ENCODE measurements around the gene AGXT.

AGXT gene

DNA sequence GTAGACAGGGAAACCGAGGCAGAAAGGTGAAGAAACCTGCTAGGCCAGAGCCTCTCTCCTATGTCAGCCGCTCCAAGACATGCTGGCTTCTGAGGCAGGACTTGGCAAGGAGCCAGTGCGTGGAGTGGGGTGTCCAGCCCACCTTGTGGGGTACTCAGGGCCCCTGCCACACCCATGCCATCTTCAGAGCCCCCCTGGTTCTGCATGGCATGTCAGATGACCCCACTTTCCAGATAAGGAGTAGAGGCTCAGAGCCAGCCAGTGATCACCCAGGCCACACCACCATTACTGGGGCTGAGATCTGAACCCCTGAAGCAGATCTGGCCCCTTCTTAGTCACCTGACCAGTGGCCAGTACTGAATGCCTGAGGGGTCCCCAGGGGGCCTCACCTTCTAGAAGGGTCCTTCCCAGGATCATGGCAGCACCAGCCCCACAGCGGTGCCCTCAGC, 52.2 kb downstream of the AGXT start:
- H3K4me1 Mint-ChIP-seq (ENCODE audit: low read depth) = no peaks in the 10 kb centered on the region
- H3K27ac Mint-ChIP-seq = no peak overlapping the region
- no peaks in the 10 kb centered on the region for H3K36me3 Mint-ChIP-seq (ENCODE audit: low read depth)
- H3K9me3 Mint-ChIP-seq = no peaks in the 10 kb centered on the region
- no peak overlapping the region for H3K4me3 Mint-ChIP-seq
- H3K27me3 Mint-ChIP-seq (ENCODE audit: low read depth) = no peaks in the 10 kb centered on the region
- no peak for DNase-seq (ENCODE audit: low spot score)

DNA sequence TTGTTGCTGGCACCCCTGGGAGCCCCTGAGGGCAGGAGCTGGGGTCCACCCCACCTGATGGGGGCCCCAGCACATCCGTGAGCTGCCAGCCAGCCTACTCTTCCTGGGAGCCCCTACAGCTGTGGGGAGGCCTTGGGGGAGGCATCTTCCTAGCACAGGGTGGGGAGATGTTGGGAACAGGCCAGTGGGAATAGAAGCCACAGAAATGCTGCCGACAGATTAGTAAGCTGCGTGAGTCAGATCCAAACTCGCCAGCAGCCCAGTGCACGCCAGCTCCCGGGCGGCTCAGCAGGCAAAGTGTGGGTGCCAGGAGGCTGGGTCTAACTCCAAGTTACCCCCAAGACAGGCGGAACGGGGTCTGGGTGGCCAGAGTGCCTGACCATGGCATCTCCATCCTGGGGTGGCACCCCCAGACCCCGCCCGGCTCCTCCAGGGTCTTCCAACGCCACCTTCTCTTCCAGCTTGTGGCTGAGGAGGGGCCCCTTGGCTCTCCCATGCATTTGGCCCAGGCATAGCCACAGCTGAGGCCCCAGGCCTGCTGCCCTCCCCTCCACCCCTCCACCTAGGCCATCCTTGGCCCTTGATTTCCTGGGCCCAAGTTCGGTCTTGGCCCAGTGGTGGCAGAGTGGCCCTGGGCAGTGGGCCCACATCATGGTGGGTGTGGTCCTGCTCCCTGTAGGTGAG, 52.8 kb downstream of the AGXT start:
- H3K9me3 Mint-ChIP-seq = no peaks in the 10 kb centered on the region
- no peaks in the 10 kb centered on the region for H3K4me1 Mint-ChIP-seq (ENCODE audit: low read depth)
- H3K36me3 Mint-ChIP-seq (ENCODE audit: low read depth) = no peaks in the 10 kb centered on the region
- no peaks in the 10 kb centered on the region for H3K27me3 Mint-ChIP-seq (ENCODE audit: low read depth)
- no peak overlapping the region for H3K27ac Mint-ChIP-seq
- no peak overlapping the region for H3K4me3 Mint-ChIP-seq
- no peak for DNase-seq (ENCODE audit: low spot score)

DNA sequence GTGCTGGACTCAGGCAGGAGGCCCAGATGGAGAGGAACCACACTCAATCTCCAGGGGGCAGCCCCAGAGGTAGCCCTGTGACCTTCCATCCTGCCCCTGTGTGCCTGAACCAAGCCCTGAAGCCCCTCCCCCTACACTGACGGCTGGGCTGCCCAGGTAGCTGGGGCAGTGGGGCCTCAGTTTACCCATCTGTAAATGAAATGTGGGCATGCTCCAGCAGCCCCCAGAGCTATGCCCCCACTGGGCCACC, 53.3 kb downstream of the AGXT start:
- H3K27me3 Mint-ChIP-seq (ENCODE audit: low read depth) = no peaks in the 10 kb centered on the region
- H3K4me3 Mint-ChIP-seq = no peak overlapping the region
- H3K27ac Mint-ChIP-seq = no peak overlapping the region
- no peaks in the 10 kb centered on the region for H3K4me1 Mint-ChIP-seq (ENCODE audit: low read depth)
- H3K36me3 Mint-ChIP-seq (ENCODE audit: low read depth) = no peaks in the 10 kb centered on the region
- no peaks in the 10 kb centered on the region for H3K9me3 Mint-ChIP-seq
- DNase-seq (ENCODE audit: low spot score) = no peak

- Mint-ChIP-seq H3K9me3 (no peaks in the 10 kb centered on the region), H3K4me1 (ENCODE audit: low read depth) (peaks cover 2% of the 10 kb centered on the region), H3K36me3 (ENCODE audit: low read depth) (no peaks in the 10 kb centered on the region), H3K27me3 (ENCODE audit: low read depth) (no peaks in the 10 kb centered on the region), H3K4me3 (no peak overlapping the region), H3K27ac (no peak overlapping the region)
- no peak for DNase-seq (ENCODE audit: low spot score)
Measured at GRCh38 chr2:240922245-240922981, 53.8 kb downstream of the AGXT start.

DNA sequence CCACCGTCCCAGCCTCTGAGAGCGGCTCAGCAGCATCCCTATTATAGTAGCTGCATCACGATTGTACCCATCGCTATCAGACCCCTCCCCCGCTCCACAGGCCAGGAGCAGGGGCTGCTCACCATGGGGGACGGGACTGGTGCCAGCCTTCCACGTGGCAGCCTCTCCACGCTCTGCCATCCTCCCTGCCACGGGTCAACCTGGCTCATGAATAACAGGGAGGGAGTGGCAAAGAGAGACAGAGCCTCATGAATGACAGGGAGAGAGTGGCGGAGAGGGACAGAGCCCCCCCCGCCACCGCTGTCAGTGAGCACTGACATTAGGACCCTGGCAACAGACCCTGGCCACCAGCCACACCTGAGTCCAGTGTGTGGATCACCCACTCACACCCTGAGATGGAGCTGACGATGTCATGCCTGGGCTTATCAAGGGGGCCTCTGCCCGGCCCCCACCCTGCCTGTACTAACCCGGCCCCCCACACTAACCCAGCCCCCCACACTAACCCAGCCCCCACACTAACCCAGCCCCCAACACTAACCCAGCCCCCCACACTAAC, 54.4 kb downstream of the AGXT start:
- DNase-seq (ENCODE audit: low spot score) = no peak
- Mint-ChIP-seq H3K4me1 (ENCODE audit: low read depth) (peaks cover 2% of the 10 kb centered on the region), H3K9me3 (no peaks in the 10 kb centered on the region), H3K4me3 (no peak overlapping the region), H3K27me3 (ENCODE audit: low read depth) (no peaks in the 10 kb centered on the region), H3K36me3 (ENCODE audit: low read depth) (no peaks in the 10 kb centered on the region), H3K27ac (no peak overlapping the region)

- DNase-seq (ENCODE audit: low spot score) = no peak
- Mint-ChIP-seq H3K9me3 (no peaks in the 10 kb centered on the region), H3K4me3 (no peak overlapping the region)
Measured at GRCh38 chr2:240925191-240925567, 56.6 kb downstream of the AGXT start.

GRCh38 chr2:240925568-240926515, 57.2 kb downstream of the AGXT start:
- Mint-ChIP-seq H3K27ac (no peak overlapping the region), H3K4me3 (no peak overlapping the region), H3K9me3 (no peaks in the 10 kb centered on the region), H3K27me3 (ENCODE audit: low read depth) (no peaks in the 10 kb centered on the region), H3K36me3 (ENCODE audit: low read depth) (no peaks in the 10 kb centered on the region), H3K4me1 (ENCODE audit: low read depth) (peaks cover 2% of the 10 kb centered on the region)
- no peak for DNase-seq (ENCODE audit: low spot score)

More at GRCh38 chr2:240925191-240925567, 56.6 kb downstream of the AGXT start:
- no peaks in the 10 kb centered on the region for H3K27me3 Mint-ChIP-seq (ENCODE audit: low read depth)
- no peaks in the 10 kb centered on the region for H3K36me3 Mint-ChIP-seq (ENCODE audit: low read depth)
- H3K27ac Mint-ChIP-seq = no peak overlapping the region
- peaks cover 2% of the 10 kb centered on the region for H3K4me1 Mint-ChIP-seq (ENCODE audit: low read depth)

- Mint-ChIP-seq H3K27me3 (ENCODE audit: low read depth) (no peaks in the 10 kb centered on the region), H3K4me1 (ENCODE audit: low read depth) (peaks cover 2% of the 10 kb centered on the region), H3K4me3 (no peak overlapping the region), H3K9me3 (no peaks in the 10 kb centered on the region), H3K36me3 (ENCODE audit: low read depth) (no peaks in the 10 kb centered on the region), H3K27ac (no peak overlapping the region)
- DNase-seq (ENCODE audit: low spot score) = no peak
Measured at GRCh38 chr2:240926516-240927389, 58.1 kb downstream of the AGXT start.

DNA sequence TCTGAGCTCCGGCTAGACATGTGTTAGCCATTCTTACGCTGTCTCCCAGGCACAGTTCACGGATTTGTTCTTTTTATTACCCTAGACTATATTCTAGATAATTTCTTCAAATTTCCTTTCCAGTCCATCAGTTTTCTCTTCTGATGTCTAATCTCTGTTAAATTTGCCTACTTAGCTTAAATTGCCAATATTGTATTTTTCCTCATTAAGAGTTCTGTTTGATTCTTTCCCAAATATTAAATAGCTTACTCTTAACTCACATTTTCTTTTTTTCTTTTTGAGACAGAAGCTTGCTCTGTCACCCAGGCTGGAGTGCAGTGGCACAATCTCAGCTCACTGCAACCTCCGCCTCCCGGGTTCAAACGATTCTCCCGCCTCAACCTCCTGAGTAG, 58.8 kb downstream of the AGXT start:
- no peak overlapping the region for H3K4me3 Mint-ChIP-seq
- H3K36me3 Mint-ChIP-seq (ENCODE audit: low read depth) = no peaks in the 10 kb centered on the region
- DNase-seq (ENCODE audit: low spot score) = no peak
- H3K9me3 Mint-ChIP-seq = no peaks in the 10 kb centered on the region
- H3K4me1 Mint-ChIP-seq (ENCODE audit: low read depth) = peaks cover 2% of the 10 kb centered on the region
- H3K27me3 Mint-ChIP-seq (ENCODE audit: low read depth) = no peaks in the 10 kb centered on the region
- no peak overlapping the region for H3K27ac Mint-ChIP-seq

- H3K4me3 Mint-ChIP-seq = no peak overlapping the region
Measured at GRCh38 chr2:240928476-240929363, 60.1 kb downstream of the AGXT start.

GRCh38 chr2:240929364-240930095, 60.9 kb downstream of the AGXT start:
- no peaks in the 10 kb centered on the region for H3K27me3 Mint-ChIP-seq (ENCODE audit: low read depth)
- H3K4me1 Mint-ChIP-seq (ENCODE audit: low read depth) = peaks cover 2% of the 10 kb centered on the region
- H3K9me3 Mint-ChIP-seq = no peaks in the 10 kb centered on the region
- H3K36me3 Mint-ChIP-seq (ENCODE audit: low read depth) = no peaks in the 10 kb centered on the region
- no peak overlapping the region for H3K4me3 Mint-ChIP-seq
- DNase-seq (ENCODE audit: low spot score) = no peak
- no peak overlapping the region for H3K27ac Mint-ChIP-seq

More at GRCh38 chr2:240928476-240929363, 60.1 kb downstream of the AGXT start:
- Mint-ChIP-seq H3K9me3 (no peaks in the 10 kb centered on the region), H3K27ac (no peak overlapping the region), H3K36me3 (ENCODE audit: low read depth) (no peaks in the 10 kb centered on the region), H3K27me3 (ENCODE audit: low read depth) (no peaks in the 10 kb centered on the region), H3K4me1 (ENCODE audit: low read depth) (peaks cover 2% of the 10 kb centered on the region)
- DNase-seq (ENCODE audit: low spot score) = no peak

All from T-helper 2 cell treated with Interferon-gamma antibody and Interleukin-4, amounts not matched to agents 5 μg/mL and 100 μg/mL, for 36 hours (primary cell).